ENCODE measurements around the gene RBM15B. TPM values are rescaled to one million over a fixed set of nuclear protein-coding genes. Genes with fewer than 3 reads are reported as not detected.

The RBM15B gene
- total RNA-seq, 1 donor from 2014 or later = 36.1 TPM

GRCh38 chr3:51354172-51354571, 36.9 kb upstream of the RBM15B start:
- Histone ChIP-seq H3K27me3 (ENCODE audit: control insufficient read depth, insufficient read depth, low read length) (no peaks in the 10 kb centered on the region), H3K4me3 (ENCODE audit: low read depth, low read length) (no peak overlapping the region), H3K36me3 (ENCODE audit: control insufficient read depth, insufficient read depth, low read length) (no peaks in the 10 kb centered on the region)
- TF ChIP-seq, protein P1, sequence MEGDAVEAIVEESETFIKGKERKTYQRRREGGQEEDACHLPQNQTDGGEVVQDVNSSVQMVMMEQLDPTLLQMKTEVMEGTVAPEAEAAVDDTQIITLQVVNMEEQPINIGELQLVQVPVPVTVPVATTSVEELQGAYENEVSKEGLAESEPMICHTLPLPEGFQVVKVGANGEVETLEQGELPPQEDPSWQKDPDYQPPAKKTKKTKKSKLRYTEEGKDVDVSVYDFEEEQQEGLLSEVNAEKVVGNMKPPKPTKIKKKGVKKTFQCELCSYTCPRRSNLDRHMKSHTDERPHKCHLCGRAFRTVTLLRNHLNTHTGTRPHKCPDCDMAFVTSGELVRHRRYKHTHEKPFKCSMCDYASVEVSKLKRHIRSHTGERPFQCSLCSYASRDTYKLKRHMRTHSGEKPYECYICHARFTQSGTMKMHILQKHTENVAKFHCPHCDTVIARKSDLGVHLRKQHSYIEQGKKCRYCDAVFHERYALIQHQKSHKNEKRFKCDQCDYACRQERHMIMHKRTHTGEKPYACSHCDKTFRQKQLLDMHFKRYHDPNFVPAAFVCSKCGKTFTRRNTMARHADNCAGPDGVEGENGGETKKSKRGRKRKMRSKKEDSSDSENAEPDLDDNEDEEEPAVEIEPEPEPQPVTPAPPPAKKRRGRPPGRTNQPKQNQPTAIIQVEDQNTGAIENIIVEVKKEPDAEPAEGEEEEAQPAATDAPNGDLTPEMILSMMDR (IDR thresholded peaks at IDR 0.05; ENCODE audit: insufficient read depth, low read length, severe bottlenecking) = no peak
- no peak for FAIRE-seq
- DNase-seq (ENCODE audit: low read depth) = no peak

GRCh38 chr3:51354731-51355615, 36.1 kb upstream of the RBM15B start:
- no peaks in the 10 kb centered on the region for H3K27me3 ChIP-seq (ENCODE audit: control insufficient read depth, insufficient read depth, low read length)
- DNase-seq (ENCODE audit: low read depth) (no peak), FAIRE-seq (peak; percentile 23)
- TF ChIP-seq, protein P1 (IDR thresholded peaks at IDR 0.05; ENCODE audit: insufficient read depth, low read length, severe bottlenecking) = no peak
- no peaks in the 10 kb centered on the region for H3K36me3 ChIP-seq (ENCODE audit: control insufficient read depth, insufficient read depth, low read length)
- H3K4me3 ChIP-seq (ENCODE audit: low read depth, low read length) = no peak overlapping the region

DNA sequence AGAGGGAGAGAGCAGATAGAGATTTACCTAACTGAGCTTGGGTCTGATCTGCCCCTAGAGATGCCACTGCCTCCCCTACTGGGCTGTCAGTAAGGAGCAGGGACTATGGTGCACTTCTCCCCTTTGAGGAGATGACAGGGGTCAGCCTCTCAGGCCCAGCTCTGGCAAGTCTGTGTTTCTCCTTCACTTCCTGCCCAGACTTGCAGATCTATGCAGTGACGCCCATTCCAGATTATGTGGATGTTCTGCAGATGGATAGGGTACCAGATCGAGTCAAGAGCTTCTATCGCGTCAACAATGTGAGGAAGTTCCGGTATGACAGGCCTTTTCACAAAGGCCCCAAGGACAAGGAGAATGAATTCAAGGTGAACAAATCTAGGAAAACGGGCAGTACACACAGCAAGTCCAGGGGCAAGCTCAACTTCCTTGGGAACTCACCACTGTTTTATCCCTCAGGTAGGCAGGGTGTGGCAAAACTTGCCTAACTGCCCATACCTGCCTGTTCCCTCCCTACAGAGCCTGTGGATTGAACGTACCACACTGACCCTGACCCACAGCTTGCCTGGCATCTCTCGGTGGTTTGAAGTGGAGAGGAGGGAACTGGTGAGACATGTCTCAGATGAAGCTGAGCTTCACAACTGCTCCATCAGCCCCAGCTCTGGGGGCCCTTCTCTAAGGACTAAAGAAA, 35.0 kb upstream of the RBM15B start:
- peak; percentile 50 for FAIRE-seq
- TF ChIP-seq, protein P1 (IDR thresholded peaks at IDR 0.05; ENCODE audit: insufficient read depth, low read length, severe bottlenecking) = no peak
- DNase-seq (ENCODE audit: low read depth) = peak; percentile 70
- Histone ChIP-seq H3K4me3 (ENCODE audit: low read depth, low read length) (no peak overlapping the region), H3K27me3 (ENCODE audit: control insufficient read depth, insufficient read depth, low read length) (no peaks in the 10 kb centered on the region), H3K36me3 (ENCODE audit: control insufficient read depth, insufficient read depth, low read length) (no peaks in the 10 kb centered on the region)

DNA sequence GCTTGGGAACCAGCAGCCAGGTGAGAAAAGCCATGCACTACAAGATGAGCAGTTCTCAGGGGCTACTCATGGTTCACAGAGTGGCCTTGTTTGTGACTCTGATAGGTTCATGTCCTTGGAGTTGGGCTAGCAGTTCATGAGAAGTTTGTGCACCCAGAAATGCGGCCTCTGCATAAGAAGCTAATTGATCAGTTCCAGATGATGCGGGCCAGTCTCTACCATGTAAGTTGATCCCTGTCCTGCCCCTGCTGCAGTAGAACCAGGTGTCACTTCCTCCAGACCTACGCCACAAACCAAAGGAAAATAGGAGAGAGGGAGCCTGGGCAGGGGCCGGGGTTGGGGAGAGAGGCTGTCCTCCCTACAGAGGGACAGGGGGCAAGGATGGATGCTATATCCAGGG, 33.2 kb upstream of the RBM15B start:
- TF ChIP-seq, protein P1 (IDR thresholded peaks at IDR 0.05; ENCODE audit: insufficient read depth, low read length, severe bottlenecking) = no peak
- H3K36me3 ChIP-seq (ENCODE audit: control insufficient read depth, insufficient read depth, low read length) = no peaks in the 10 kb centered on the region
- H3K27me3 ChIP-seq (ENCODE audit: control insufficient read depth, insufficient read depth, low read length) = no peaks in the 10 kb centered on the region
- H3K4me3 ChIP-seq (ENCODE audit: low read depth, low read length) = no peak overlapping the region
- DNase-seq (ENCODE audit: low read depth) = no peak
- FAIRE-seq = no peak

- TF ChIP-seq, protein P1 (IDR thresholded peaks at IDR 0.05; ENCODE audit: insufficient read depth, low read length, severe bottlenecking) = no peak
- no peaks in the 10 kb centered on the region for H3K27me3 ChIP-seq (ENCODE audit: control insufficient read depth, insufficient read depth, low read length)
- peak; percentile 13 for FAIRE-seq
- DNase-seq (ENCODE audit: low read depth) = no peak
- H3K36me3 ChIP-seq (ENCODE audit: control insufficient read depth, insufficient read depth, low read length) = no peaks in the 10 kb centered on the region
- no peak overlapping the region for H3K4me3 ChIP-seq (ENCODE audit: low read depth, low read length)
These were observed 32.1 kb upstream of the RBM15B start for GRCh38 chr3:51358981-51359380.
